GM12873 (cell line): ENCODE results near the gene CHGA.

Experiments
- TF ChIP-seq, protein P1 (sequence below): IDR thresholded peaks from 2 replicates; pipeline ENCODE4 v1.5.1; 2012; ENCODE audit warnings: low read depth, mild to moderate bottlenecking, moderate library complexity, low read length, control low read depth; ENCODE audit not compliant: insufficient read depth; ENCODE audit errors: missing control alignments

Gene CHGA

GRCh38 chr14:92927349-92928257 lies 4.7 kb downstream of the CHGA start:
- TF ChIP-seq, protein P1, sequence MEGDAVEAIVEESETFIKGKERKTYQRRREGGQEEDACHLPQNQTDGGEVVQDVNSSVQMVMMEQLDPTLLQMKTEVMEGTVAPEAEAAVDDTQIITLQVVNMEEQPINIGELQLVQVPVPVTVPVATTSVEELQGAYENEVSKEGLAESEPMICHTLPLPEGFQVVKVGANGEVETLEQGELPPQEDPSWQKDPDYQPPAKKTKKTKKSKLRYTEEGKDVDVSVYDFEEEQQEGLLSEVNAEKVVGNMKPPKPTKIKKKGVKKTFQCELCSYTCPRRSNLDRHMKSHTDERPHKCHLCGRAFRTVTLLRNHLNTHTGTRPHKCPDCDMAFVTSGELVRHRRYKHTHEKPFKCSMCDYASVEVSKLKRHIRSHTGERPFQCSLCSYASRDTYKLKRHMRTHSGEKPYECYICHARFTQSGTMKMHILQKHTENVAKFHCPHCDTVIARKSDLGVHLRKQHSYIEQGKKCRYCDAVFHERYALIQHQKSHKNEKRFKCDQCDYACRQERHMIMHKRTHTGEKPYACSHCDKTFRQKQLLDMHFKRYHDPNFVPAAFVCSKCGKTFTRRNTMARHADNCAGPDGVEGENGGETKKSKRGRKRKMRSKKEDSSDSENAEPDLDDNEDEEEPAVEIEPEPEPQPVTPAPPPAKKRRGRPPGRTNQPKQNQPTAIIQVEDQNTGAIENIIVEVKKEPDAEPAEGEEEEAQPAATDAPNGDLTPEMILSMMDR, result no peak

- TF ChIP-seq, protein P1, result no peak
Measured at GRCh38 chr14:92928258-92928629, 5.3 kb downstream of the CHGA start.

DNA sequence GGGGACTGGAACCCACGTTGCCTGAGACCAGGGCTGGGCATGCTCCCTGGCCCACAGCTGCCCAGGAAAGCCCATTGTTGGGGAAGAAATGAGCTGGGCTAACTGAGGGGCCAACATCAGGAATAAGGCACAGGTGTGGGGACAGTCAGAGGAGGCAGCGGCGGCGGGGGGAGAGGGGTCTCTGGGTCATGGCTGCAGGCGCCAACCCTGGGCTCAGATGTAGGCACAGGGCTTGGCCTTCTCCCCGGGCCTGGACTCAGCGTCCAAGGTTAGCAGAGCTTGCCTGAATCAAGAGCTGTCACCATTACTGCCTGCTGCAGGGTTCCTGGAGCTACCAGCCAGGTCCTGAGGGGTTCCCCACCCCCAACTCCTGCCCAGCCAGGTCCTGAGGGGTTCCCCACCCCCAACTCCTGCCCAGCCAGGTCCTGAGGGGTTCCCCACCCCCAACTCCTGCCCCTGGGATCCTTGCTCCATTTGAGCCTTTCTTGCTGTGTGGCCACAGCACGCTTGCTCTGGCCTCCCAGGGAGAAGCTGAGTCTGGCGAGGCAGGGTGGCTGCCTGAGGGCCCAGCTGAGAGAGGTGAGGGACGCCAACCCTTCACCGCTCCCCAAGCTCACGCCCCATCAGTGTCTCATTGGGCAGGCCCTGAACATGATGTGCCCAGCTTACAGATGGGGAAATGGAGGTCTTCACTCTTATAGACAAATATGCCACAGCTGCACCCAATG lies 6.2 kb downstream of the CHGA start:
- TF ChIP-seq, protein P1, result no peak

- TF ChIP-seq, protein P1, result no peak
Measured at GRCh38 chr14:92929689-92930608, 7.0 kb downstream of the CHGA start.

- TF ChIP-seq, protein P1, result no peak
Measured at GRCh38 chr14:92930737-92931602, 8.0 kb downstream of the CHGA start.

DNA sequence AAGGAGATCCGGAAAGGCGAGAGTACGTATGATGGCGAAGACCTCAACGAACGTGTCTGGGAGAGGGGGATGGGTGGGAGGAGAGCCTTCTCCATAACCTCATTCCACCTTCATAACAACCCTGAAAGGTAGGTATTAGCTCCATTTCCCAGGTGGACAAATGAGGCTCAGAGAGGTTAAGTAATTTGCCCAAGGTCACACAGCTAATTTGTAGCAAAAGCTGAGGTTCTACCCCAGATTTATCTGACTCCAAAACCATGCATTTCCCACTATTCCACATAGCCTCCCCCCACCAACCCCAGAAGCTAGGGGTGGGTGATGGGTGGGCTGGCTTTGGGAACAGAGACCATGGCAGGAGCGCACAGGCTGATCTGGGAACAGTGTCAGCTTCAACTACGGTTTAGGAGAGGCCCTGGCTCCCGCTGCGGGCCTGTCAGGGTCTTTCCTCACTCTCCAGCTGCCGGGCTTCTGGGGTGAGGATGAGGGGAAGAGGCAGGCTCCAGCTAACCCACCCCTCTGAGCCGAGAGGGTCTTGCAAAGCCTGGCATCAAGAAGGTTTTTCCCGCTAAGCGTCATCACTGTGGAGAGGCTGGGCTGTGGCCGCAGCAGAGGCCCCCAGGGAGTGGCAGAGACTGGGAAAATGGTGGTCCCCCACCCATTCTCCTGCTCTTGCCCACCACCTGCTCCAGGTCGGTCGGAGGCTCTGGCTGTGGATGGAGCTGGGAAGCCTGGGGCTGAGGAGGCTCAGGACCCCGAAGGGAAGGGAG lies 8.9 kb downstream of the CHGA start:
- TF ChIP-seq, protein P1, result no peak
